A549 treated with CpdA at 1 μM for 4 hours (cell line): ENCODE results near the gene POLL. TPM values are rescaled to one million over a fixed set of nuclear protein-coding genes. Genes with fewer than 3 reads are reported as not detected.

Experiments
- total RNA-seq: library from RNA; stranded (reverse); fragments of 200-300 nt; extraction: Qiagen RNA extraction; gene quantifications from 5 replicates; pipeline ENCODE4 v1.2.3, GENCODE V29; 2022; ENCODE audit warnings: low read depth

Gene POLL
- total RNA-seq = 13.0 to 18.7 TPM (median 15.8 TPM) in 5 replicates

DNA sequence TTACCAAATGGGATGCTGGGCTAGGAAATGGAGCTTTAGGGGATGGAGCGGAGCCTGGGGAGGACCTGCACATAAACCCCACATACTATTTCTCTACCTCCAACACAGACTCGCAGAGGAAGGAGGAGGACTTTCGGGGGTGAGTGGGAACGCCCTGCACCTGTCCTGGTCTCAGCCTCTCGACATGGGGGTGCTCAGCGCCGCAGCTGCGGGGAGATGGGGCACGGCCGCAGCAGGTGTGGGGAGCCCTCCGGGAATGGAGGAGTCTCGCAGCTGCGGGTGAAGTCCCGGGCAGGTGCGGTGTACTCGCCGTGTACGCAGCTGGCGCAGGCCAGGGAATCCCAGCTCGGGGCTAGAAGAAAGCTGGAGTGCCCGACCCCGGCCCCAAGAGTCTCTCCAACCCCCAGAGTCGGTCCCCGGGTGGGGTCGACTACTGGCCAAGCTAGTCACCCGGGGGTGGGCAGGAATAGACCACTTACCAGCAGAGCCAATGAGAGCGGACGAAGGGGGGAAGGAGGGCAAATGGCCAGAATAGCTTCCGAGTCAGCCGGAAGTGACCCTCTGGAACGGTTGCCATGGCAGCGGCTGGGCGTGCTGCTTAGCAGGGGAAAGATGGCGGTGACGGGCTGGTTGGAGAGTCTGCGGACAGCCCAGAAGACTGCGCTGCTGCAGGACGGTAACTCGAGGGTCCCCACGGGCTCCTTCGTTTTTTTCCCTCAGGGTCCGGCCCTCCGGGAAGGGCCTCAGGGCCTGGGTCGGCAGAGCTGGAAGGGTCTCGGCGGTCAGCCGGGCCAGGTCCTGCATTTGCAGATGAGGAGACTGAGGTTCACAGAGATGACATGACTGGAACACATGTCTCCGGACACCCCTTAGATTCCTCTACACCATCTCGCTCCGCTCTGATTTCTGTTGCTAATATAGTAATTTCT, at the start of gene POLL, which contains the start of gene DPCD:
TSS of gene POLL (minus strand) at position 533 of the 929 bp plus-strand sequence. CDS start 897 bp downstream, outside the sequence.
TSS of gene DPCD (plus strand) at position 597 of the 929 bp plus-strand sequence. CDS start at position 613, 16 bp downstream.

Other genes with a start within 250 kb of the POLL start
- gene BTRC, start 234.1 kb downstream of the POLL start, total RNA-seq = 8.6 to 12.0 TPM (median 11.2 TPM) in 5 replicates
- 31.8 to 38.8 TPM (median 34.4 TPM) in 5 replicates for gene DPCD, start 64 bp upstream of the POLL start, total RNA-seq
- 18.0 to 23.6 TPM (median 21.2 TPM) in 5 replicates for gene FBXW4, start 106.9 kb upstream of the POLL start, total RNA-seq
- gene FGF8, start 187.9 kb upstream of the POLL start, total RNA-seq = 0.09 to 0.27 TPM in 2 of 5 replicates, not detected in the others
- gene NPM3, start 195.2 kb upstream of the POLL start, total RNA-seq = 99.8 to 127 TPM (median 116 TPM) in 5 replicates
- 59.3 to 95.2 TPM (median 67.7 TPM) in 5 replicates for gene OGA, start 230.2 kb upstream of the POLL start, total RNA-seq